ENCODE measurements around the gene LHFPL6.

GRCh38 chr13:39602614-39603366 is at the start of gene LHFPL6:
- TF ChIP-seq POLR2AphosphoS5 (IDR thresholded peaks at IDR 0.05; ENCODE audit: low read depth, low read length) (no peak), TAF1 (IDR thresholded peaks at IDR 0.05; ENCODE audit: borderline replicate concordance, insufficient read depth, low read length) (no peak), SIN3A (IDR thresholded peaks at IDR 0.05; ENCODE audit: borderline replicate concordance, insufficient read depth, low read length) (no peak; the same call in 1 of the 2 replicates)
